Stimulated activated CD4-positive, alpha-beta T cell treated with anti-CD3 and anti-CD28 coated beads, TNF-alpha, amount 100 ng/mL, for 48 hours (primary cell): ENCODE measurements around the gene TCF4.
A peak's percentile ranks its signal among the peaks of the same experiment; 100 is the strongest.

ENCODE experiments used
- DNase-seq, 3 donors: peaks; one replicate each; pipeline ENCODE4 v3.0.0-alpha.2; 2020; ENCODE audit warnings: low read depth in 3 of 3

The TCF4 gene

GRCh38 chr18:55588111-55588869 is at the start of gene TCF4:
TCF4 (minus strand) TSS chr18:55588192; CDS start chr18:55587116, 1,076 bp downstream.
- DNase-seq: no peak

DNA sequence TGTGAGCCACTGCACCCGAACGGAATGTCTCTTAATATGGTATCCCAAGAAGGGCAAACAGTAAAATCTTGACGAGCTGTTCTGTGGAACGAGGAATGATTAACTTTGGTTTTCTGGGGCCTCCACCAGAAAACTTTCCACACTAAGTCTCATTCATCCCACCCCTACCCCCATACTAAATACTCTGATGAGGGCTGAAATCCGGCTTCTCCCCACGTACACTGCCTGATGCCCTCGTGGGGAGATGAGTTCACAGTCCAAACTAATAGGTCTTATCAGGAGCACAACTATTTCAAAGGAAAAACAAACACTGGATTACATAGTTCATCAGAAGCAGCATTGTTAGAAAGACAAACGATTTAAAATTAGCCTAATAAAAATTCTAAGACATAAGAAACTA is 49.2 kb upstream of the TCF4 start:
- DNase-seq: no peak

GRCh38 chr18:55635439-55635838 is 47.4 kb upstream of the TCF4 start:
- no peak for DNase-seq

DNA sequence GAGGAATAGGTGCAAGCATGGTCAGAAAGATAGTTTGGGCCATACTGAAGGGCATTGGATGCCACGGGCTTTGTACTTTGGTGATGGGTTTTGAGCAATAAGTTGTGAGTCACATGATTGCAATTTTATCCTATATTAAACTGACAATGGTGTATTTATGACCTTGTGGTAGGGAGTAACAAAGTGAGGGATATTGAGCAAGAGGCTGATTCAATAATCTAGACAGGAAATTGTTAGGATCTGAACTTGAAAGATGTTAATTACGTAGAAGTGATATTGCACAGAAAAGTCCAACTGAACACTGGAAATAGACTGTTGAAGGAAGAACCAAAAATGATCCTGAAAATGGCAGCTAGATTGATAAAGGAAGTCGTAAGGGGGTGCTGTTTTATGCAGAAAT is 46.6 kb upstream of the TCF4 start:
- DNase-seq: no peak

- no peak for DNase-seq
Observed at GRCh38 chr18:55633032-55633431, 45.0 kb upstream of the TCF4 start.

DNA sequence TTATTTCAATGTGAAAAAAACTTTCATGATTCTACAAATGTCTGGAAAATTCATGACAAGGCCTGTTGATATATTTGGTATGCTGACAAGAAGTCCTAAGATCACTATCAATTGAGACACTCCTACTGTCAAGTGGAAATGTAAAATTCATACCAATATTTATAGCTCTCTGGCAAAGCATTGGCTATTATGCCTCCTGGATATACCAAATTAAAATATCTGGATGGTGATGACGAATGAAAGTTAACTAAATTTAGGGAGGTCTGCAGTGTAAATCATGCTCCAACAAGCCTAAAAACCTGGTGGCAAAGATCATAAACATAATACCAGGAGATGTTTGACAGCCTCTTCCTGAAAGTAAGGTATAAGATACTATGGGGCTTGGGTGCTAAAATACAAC is 41.1 kb upstream of the TCF4 start:
- DNase-seq: no peak

- DNase-seq: no peak
Observed at GRCh38 chr18:55627007-55627406, 39.0 kb upstream of the TCF4 start.

- no peak for DNase-seq
Observed at GRCh38 chr18:55625901-55626300, 37.9 kb upstream of the TCF4 start.

- DNase-seq: no peak
Observed at GRCh38 chr18:55623626-55624025, 35.6 kb upstream of the TCF4 start.

DNA sequence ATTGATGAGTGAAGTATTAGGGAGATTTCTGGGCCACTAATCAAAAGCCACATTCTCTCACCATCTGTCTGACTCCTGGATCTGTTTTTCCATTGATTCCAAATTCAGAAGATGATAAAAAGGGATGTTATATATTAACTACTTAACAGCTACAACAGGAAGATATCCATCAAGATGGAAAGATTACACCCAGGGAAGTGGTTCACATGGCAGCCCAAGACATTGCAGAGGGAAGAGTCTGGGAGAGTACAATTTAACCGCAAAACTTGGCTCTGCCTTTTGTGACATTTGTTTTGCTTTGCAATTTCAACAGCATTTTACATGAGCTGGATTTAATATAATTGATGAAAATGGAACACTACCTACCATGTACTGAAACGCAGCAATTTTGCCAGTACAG is 22.5 kb upstream of the TCF4 start:
- no peak for DNase-seq

DNA sequence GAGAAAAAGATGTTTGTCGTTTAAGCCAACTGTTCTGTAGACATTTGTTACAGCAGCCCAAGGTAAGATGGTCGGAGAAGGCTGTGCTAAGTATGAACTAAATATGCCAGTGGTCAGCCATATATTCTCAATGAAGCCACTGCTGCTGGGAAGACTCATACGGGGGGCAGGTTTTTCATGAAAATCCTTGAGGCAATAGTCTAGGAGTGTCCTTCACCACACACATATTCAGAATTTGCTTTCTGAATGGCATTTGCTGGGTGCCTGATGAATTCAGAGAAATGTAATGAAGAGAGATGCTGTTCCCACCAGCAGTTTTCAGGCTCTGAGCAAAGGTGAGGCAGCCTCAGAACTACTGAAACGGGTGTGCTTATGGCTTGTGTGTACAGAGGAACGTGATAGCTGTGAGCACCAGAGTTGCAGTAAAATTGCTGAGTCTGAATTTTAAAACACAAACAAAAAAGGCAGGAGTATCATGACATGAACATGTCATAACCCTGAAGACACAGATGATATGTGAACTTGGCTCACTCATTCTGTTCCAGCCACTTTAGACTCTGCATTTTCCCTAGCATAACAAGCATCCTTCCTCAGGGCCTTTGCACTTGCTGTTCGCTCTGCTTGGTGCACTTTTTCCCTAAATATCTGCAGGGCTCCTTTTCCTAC is 21.3 kb upstream of the TCF4 start:
- DNase-seq: no peak

- DNase-seq: no peak
Observed at GRCh38 chr18:55608497-55608896, 20.5 kb upstream of the TCF4 start.

DNA sequence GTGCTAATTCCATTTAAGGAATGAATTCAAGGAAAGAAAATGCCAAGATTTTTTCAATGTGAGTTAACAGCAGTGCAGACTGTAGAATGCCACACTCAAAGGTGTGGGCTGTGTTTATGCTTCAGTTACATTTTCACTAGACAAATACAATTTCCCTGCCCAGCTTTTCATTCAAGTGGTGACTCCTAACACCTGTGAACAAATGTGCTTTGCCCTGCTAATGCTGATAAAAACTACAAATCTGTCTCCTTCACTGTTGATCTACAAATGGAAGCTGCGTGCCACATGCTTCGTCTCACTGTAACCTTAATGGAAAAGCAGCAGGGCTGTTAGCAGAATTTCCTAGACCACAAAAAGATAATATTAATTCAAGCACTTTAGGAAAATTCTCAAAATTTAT is 19.8 kb upstream of the TCF4 start:
- no peak for DNase-seq

GRCh38 chr18:55605733-55606338 is 17.8 kb upstream of the TCF4 start:
- DNase-seq: no peak

GRCh38 chr18:55603775-55604174 is 15.8 kb upstream of the TCF4 start:
- no peak for DNase-seq

GRCh38 chr18:55593888-55594287 is 5.9 kb upstream of the TCF4 start:
- DNase-seq: no peak

- no peak for DNase-seq
Observed at GRCh38 chr18:55592572-55592971, 4.6 kb upstream of the TCF4 start.

- no peak for DNase-seq
Observed at GRCh38 chr18:55592106-55592505, 4.1 kb upstream of the TCF4 start.

DNA sequence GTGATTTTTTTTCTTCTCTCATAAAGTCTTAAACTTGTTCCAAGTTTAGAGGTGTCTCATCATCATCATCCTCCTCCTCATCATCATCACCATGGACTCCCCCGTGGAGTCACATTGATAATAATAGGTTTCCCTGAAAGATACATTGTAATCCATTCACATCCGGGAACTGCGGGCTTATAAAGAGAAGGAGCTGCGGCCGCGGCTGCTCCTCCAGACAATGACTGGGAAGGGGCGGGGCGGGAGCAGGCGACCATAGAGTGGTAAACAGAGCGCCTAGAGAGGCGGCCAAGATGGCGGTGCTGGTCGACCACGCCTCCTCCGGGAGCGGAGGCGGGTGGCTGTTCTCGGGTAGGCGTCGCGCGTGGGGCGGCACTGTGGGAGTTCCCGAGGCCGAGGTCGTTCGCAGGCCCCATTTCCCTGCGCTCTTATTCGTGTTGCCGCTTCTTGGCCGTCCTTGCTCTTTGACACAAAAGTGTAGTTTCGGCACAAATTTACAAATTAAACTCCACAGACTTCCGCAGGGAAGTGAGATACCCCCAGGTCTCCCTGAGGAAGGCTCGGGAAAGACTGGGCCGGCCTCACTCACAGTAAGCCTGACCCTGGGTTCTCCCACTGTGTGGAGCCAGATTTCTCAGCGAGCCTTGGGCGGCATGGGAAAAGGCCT is 1.8 kb upstream of the TCF4 start:
- peak; percentile 16 to 61 (median 40) for DNase-seq

- DNase-seq: no peak
Observed at GRCh38 chr18:55588870-55589595, 1.0 kb upstream of the TCF4 start.

DNA sequence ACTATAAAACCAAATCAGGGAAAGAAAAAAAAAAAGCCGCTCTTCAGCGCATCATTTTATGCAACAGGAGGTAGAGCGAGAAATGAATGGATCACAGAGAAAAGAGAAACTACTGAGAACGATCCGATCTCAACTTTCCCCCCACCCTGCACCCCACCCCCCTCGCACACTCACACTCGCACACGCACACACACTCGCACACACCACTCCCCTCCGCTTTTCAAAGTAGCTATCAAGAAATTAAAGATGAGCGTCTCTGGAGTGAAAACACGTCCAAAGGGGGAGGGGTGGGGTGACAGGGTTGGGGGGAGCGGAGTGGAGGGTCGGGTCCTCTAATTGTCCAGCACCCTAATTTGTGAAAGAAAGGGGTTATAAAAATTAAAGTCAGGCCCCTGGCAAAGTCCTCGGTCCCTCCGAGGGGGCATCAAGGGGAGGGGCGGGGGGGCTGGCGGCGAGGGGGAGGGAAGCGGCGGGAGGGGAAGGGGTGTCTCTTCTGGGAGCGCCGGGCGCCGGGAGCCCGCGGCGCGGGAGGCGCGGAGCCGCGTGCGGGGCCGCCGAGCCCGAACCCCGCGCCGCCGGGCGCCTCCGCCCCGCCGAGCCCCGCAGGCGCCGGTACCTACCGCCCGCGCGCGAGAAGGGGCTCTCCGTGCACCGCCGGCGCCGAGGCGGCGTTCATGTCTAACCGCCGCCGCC is 428 bp downstream of the TCF4 start:
- peak in 1 of 3 donors; percentile 14 for DNase-seq
